Hematopoietic multipotent progenitor cell treated with erythropoietin and hydrocortisone succinate and interleukin-3 and kit ligand, for 4 days (in vitro differentiated cells): ENCODE data around the gene PRR30.

Experiments used
- DNase-seq: peaks from one replicate; pipeline ENCODE4 v3.0.0-alpha.2; 2015

Gene PRR30

GRCh38 chr2:27152796-27153464, 13.7 kb upstream of the PRR30 start:
- DNase-seq: no peak

DNA sequence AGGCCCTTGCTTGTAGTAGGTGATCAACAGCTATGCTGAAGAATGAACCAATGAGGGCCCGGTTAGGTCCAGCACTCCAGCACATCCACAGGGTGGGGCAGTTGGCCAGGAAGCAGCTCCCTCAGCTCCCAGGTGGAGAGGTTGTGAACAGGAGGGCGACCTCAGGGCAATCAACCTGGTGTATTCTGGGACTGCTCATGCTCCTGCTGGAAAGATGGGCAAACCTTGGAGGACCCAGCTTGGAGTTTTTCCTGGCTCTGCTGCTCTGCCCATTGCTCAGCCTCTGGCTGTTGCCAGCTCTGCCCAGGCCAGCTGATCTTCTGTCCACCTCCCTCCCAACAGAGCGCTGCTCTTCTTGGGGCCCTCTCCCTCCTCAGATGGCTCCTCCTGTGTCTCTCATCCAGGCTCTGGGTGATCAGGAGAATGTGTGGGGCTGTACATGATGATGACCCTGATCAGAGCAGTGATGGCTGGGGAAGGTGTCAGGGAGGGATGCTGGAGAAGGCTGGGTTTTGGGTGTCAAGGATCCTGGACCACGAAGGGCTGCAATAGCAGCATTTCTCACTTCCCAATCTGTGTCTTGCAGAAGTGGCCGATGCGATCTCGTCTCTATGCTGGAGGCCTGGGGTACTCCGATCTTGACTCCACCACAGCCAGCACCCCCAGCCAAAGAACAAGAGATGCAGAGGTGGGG, 13.0 kb upstream of the PRR30 start:
- no peak for DNase-seq

DNA sequence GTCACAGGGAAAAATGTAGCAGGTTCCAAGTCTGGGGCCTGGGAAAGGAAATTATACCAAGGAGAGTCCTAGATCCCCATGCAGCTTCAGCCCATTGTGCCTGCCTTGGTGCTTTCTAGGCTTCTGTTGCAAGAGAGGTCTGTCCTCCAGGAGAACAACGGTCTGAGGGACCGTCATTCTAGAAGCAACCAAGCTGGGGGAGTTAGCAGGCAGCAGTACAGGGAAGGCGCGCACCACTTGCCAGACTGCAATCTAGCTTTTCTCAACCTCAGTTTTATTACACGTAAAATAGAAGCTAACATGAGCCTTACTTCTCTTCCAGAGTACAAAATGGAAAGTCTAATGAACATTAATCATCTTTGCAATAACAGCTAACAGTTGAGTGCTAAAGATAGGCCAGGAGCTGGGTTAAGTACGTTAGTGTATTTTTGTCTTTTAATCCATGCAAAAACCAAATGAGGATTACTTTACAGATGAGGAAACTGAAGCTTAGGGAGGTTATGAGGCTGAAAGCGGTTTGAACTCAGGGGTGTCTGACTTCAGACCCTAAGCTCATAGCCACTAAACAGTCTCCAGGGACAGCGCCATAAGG, 11.5 kb upstream of the PRR30 start:
- DNase-seq: no peak

GRCh38 chr2:27149570-27150405, 10.6 kb upstream of the PRR30 start:
- DNase-seq: no peak

- DNase-seq: no peak
Measured at GRCh38 chr2:27148801-27149439, 9.7 kb upstream of the PRR30 start, which contains the start of gene TCF23. TSS of gene TCF23 (plus strand) at chr2:27149004. CDS start at chr2:27149134, 130 bp downstream.

DNA sequence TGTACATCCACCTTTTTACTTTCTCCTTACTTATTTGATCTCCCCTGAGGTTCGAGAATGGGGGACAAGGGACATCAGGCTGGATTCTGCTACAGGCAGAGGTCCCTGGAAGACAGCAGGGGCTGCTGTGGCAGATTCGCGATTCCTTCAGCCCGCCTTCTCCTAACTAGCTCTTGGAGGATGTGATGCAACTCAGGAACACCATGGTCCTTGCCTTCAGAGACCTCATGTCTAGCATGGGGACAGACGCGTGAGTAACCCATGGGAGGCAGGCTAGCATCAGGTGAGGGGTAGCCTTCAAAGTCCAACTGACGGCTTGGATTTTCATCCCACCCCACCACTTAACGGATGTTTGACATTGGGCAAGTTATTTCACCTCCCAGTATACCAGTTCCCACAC, 8.7 kb upstream of the PRR30 start:
- no peak for DNase-seq

- no peak for DNase-seq
Measured at GRCh38 chr2:27145682-27146081, 6.5 kb upstream of the PRR30 start.

DNA sequence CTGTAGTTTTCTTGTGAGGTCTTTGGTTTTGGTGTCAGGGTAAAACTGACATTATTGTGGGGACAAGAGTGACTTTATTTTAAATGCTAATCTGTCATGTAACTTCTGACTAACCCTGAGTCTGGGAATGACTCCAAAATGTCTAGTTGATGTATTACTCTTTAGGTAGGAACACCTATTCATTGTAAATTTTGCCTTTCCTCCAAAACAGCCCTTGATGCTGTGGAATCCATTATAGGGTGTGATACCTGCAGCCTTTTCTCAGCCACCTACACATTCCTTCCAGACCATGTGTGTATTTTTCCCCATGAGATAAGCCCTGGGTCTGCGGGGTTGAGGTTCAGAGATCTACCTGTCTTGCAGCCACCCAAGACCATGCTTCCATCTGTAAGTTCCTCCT, 4.1 kb upstream of the PRR30 start:
- DNase-seq: no peak

- DNase-seq: no peak
Measured at GRCh38 chr2:27138111-27138510, 1.1 kb downstream of the PRR30 start.

DNA sequence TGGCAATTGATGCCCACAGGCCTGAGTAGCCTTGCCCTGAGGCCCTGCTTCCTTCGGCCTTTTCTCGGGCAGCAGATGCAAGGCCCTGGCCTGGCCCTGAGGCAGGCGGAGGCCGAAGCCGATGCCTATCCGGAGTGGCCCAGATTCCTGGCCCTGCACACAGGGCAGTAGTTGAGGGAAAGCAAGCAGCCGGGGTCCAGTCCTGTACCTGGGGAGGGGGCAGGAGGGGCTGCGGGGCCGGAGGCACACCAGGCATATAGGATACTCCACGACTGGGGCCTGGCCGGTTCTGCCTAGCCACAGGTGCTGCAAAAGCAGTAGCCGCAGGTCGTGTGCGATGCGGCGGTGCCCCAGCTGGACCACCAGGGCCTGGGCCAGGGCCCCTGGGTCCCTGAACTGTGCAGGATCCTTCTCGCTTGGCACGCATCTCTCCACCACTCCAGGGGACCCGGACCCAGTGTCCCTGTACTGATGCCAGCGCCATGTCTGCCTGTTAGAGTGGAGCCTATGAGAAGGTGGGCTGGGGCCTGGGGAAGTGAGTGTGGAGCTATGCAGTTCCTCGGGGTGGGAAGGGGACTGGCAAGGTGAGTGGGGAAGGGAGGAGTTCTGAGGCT, 1.8 kb downstream of the PRR30 start:
- DNase-seq: no peak

- DNase-seq: no peak
Measured at GRCh38 chr2:27136751-27137150, 2.5 kb downstream of the PRR30 start.

GRCh38 chr2:27135478-27135955, 3.7 kb downstream of the PRR30 start:
- DNase-seq: no peak

GRCh38 chr2:27134781-27135477, 4.3 kb downstream of the PRR30 start:
- no peak for DNase-seq

DNA sequence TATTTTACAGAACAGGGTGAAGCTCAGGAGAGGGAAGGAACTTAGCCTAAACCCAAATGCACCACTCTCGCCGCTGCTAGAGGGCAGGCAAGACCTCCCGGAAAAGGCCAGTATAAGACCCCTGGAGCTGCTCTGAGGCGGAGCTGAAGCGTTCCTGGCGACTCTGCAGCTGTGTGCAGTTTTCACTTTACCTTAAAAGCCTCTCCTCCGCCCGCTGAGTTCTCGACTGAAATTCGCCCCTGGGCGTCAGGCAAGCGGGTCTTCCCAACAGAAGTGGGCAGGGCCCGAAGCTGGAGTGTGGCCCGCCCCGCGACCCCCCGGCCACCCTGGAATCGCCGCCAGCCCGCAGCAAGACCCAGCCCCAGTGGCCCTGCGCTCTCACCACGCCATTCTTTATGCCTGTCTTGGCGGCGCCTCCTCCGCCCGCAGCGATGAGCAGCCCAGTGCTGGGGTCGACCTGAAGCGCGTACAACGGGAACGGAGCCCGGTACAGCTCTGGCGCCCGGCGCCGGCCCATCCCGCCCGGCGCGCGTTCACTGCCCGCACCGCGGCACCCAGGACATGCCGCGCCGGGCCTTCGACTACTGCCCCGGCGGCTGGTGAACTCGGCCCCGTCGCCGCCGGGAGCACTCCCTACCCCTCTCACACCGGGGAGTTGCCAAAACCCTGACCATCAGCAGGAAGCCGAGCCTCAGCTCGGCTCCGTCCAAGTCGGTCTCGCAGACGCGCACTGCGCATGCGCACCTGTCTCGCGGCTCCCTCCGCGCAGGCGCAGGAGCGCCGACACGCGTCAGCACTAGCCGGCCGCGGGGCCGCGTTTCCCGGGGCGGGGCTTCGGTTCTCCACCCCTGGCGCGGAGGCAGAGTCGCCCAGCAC, 5.1 kb downstream of the PRR30 start, which contains the start of gene PREB:
TSS of gene PREB (minus strand) at position 732 of the 876 bp plus-strand sequence. CDS start at position 517, 215 bp downstream.
- DNase-seq: peak; percentile 98

- DNase-seq: peak; percentile 54
Measured at GRCh38 chr2:27133195-27133875, 5.9 kb downstream of the PRR30 start.

GRCh38 chr2:27131429-27131828, 7.8 kb downstream of the PRR30 start:
- DNase-seq: no peak

DNA sequence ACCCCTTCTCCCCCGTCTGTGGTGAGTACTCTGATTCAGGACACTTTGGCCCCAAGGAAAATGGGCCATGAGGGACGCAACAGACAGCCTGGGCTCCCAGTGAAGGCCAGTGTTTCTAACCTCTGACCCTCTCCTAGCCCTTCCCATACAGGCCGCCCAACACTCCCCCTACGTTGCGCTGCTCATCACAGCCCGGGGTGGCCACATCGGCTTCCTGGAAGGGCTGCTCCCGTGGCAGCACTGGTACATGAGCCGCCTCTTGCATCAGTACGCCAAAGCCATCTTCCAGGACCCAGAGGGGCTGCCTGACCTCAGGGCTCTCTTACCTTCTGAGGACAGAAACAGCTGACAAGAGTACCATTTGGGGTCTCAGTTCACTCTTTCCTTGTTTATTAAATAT, 8.8 kb downstream of the PRR30 start:
- no peak for DNase-seq

- peak; percentile 64 for DNase-seq
Measured at GRCh38 chr2:27128668-27129571, 10.3 kb downstream of the PRR30 start.
